ENCODE measurements around the gene FHIT. TPM values are rescaled to one million over a fixed set of nuclear protein-coding genes. Genes with fewer than 3 reads are reported as not detected.

FHIT gene
- total RNA-seq, 1 donor from 2014 or later, result 22.6 TPM

- Mint-ChIP-seq H3K27ac (no peak overlapping the region), H3K4me3 (no peak overlapping the region), H3K27me3 (ENCODE audit: insufficient read depth) (peaks cover 2% of the 10 kb centered on the region), H3K4me1 (ENCODE audit: low read depth) (no peaks in the 10 kb centered on the region), H3K36me3 (ENCODE audit: low read depth) (no peaks in the 10 kb centered on the region), H3K9me3 (no peaks in the 10 kb centered on the region)
- intact Hi-C loops (cut with micrococcal nuclease), result no loop called here
- DNase-seq (ENCODE audit: low spot score), result no peak
Measured at GRCh38 chr3:60835796-60836195, 415.5 kb downstream of the FHIT start.

- Mint-ChIP-seq H3K4me3 (no peak overlapping the region), H3K9me3 (peaks cover 8% of the 10 kb centered on the region), H3K36me3 (ENCODE audit: low read depth) (no peaks in the 10 kb centered on the region), H3K4me1 (ENCODE audit: low read depth) (no peaks in the 10 kb centered on the region), H3K27me3 (ENCODE audit: insufficient read depth) (peaks cover 2% of the 10 kb centered on the region), H3K27ac (no peak overlapping the region)
- intact Hi-C loops (cut with micrococcal nuclease), result no loop called here
- DNase-seq (ENCODE audit: low spot score), result no peak
Measured at GRCh38 chr3:60829058-60829457, 422.2 kb downstream of the FHIT start.

DNA sequence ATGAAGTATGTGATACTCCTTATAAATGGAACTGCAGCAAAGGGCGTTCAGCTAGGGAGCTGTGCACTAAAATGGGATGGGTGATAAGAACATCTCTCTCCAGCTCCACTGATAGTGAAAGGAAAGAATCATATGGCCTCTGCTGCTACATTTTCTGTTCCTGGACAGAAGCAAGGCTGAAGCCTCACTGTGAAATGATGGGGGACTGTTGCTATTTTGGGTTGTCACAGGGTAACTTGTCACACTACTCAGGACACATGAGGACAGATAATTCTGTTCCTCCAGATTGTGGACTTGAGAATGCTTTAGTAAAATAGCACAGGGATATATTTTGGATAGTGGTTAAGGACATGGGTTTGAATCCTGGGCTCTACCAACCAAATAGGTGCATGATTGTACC lies 423.6 kb downstream of the FHIT start:
- DNase-seq (ENCODE audit: low spot score), result no peak
- intact Hi-C loops (cut with micrococcal nuclease), result no loop called here
- Mint-ChIP-seq H3K36me3 (ENCODE audit: low read depth) (no peaks in the 10 kb centered on the region), H3K4me3 (no peak overlapping the region), H3K27ac (no peak overlapping the region), H3K4me1 (ENCODE audit: low read depth) (no peaks in the 10 kb centered on the region), H3K27me3 (ENCODE audit: insufficient read depth) (peaks cover 2% of the 10 kb centered on the region), H3K9me3 (peaks cover 16% of the 10 kb centered on the region)

DNA sequence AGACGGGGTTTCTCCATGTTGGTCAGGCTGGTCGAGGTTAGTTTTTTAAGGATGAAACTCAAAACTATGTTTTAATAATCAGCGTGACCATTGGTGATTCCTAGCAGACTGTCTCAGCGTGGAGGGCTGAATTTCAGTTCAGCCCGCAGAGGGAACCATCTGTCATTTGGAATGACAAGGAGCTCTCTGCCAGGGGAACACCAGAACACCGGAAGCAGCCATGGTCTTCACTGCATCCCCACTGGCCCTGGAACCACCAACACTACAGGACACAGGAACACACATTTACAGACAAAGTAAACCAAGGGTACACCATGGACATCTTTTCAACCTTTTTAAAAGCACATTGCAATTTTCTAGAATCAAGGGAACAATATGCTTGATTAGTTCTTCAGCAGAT lies 424.7 kb downstream of the FHIT start:
- peaks cover 16% of the 10 kb centered on the region for H3K9me3 Mint-ChIP-seq

DNA sequence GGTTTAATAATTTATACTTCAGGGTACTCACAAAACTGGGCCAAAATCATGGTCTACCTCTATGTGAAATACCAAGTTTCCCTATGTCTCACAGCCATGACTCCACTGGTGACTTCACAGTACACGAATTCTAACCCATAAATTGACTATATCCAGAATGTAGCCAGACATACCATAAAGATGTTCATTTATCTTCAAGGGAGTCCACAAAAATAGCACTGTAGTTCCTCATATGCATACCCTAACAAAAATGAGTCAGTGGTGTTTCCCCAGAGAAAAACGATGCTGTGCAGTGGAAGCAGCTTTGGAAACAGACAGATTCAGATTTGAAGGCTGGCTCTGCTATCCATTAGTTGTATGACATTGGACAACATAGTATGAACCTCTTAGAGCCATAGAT lies 438.8 kb downstream of the FHIT start:
- Mint-ChIP-seq H3K27ac (no peak overlapping the region), H3K4me1 (ENCODE audit: low read depth) (no peaks in the 10 kb centered on the region), H3K36me3 (ENCODE audit: low read depth) (no peaks in the 10 kb centered on the region), H3K4me3 (no peak overlapping the region), H3K9me3 (peaks cover 16% of the 10 kb centered on the region), H3K27me3 (ENCODE audit: insufficient read depth) (no peaks in the 10 kb centered on the region)
- intact Hi-C loops (cut with micrococcal nuclease), result no loop called here
- no peak for DNase-seq (ENCODE audit: low spot score)

More for the DNA sequence above, 424.7 kb downstream of the FHIT start:
- H3K4me3 Mint-ChIP-seq, result no peak overlapping the region
- no peaks in the 10 kb centered on the region for H3K4me1 Mint-ChIP-seq (ENCODE audit: low read depth)
- DNase-seq (ENCODE audit: low spot score), result no peak
- H3K27ac Mint-ChIP-seq, result no peak overlapping the region
- peaks cover 2% of the 10 kb centered on the region for H3K27me3 Mint-ChIP-seq (ENCODE audit: insufficient read depth)
- no peaks in the 10 kb centered on the region for H3K36me3 Mint-ChIP-seq (ENCODE audit: low read depth)
- intact Hi-C loops (cut with micrococcal nuclease), result no loop called here

DNA sequence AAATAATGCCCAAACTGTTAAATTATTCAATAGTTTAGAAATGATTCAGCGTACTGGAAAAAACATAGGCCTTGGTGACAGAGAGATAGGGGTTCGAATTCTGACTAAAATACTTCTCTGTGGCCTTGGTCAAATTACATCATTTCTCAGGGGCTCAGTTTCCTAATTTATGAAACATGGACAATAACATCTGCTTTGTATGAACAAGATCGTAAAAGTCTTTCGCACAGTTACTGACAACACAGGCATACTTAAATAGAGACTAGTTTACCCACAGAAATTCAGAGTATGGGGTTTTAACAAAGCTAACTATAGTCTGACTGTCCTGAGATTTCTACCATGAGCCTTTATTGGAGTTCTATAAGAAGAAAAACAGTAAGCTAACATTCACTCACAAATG lies 440.4 kb downstream of the FHIT start:
- H3K27me3 Mint-ChIP-seq (ENCODE audit: insufficient read depth), result no peaks in the 10 kb centered on the region

GRCh38 chr3:60809857-60810610 lies 441.2 kb downstream of the FHIT start:
- H3K27ac Mint-ChIP-seq, result no peak overlapping the region
- H3K9me3 Mint-ChIP-seq, result peaks cover 3% of the 10 kb centered on the region
- no peak overlapping the region for H3K4me3 Mint-ChIP-seq
- no peaks in the 10 kb centered on the region for H3K27me3 Mint-ChIP-seq (ENCODE audit: insufficient read depth)
- intact Hi-C loops (cut with micrococcal nuclease), result no loop called here
- H3K36me3 Mint-ChIP-seq (ENCODE audit: low read depth), result no peaks in the 10 kb centered on the region
- no peak for DNase-seq (ENCODE audit: low spot score)
- H3K4me1 Mint-ChIP-seq (ENCODE audit: low read depth), result no peaks in the 10 kb centered on the region

More for the DNA sequence above, 440.4 kb downstream of the FHIT start:
- H3K4me3 Mint-ChIP-seq, result no peak overlapping the region
- H3K4me1 Mint-ChIP-seq (ENCODE audit: low read depth), result no peaks in the 10 kb centered on the region
- no peak for DNase-seq (ENCODE audit: low spot score)
- intact Hi-C loops (cut with micrococcal nuclease), result no loop called here
- no peak overlapping the region for H3K27ac Mint-ChIP-seq
- peaks cover 8% of the 10 kb centered on the region for H3K9me3 Mint-ChIP-seq
- no peaks in the 10 kb centered on the region for H3K36me3 Mint-ChIP-seq (ENCODE audit: low read depth)

- H3K27ac Mint-ChIP-seq, result no peak overlapping the region
- H3K36me3 Mint-ChIP-seq (ENCODE audit: low read depth), result no peaks in the 10 kb centered on the region
- intact Hi-C loops (cut with micrococcal nuclease), result no loop called here
- no peak overlapping the region for H3K4me3 Mint-ChIP-seq
- no peaks in the 10 kb centered on the region for H3K27me3 Mint-ChIP-seq (ENCODE audit: insufficient read depth)
- peaks cover 4% of the 10 kb centered on the region for H3K9me3 Mint-ChIP-seq
- H3K4me1 Mint-ChIP-seq (ENCODE audit: low read depth), result no peaks in the 10 kb centered on the region
- DNase-seq (ENCODE audit: low spot score), result no peak
Measured at GRCh38 chr3:60803216-60804173, 447.8 kb downstream of the FHIT start.

- DNase-seq (ENCODE audit: low spot score), result no peak
- Mint-ChIP-seq H3K27ac (no peak overlapping the region), H3K4me3 (no peak overlapping the region), H3K9me3 (peaks cover 4% of the 10 kb centered on the region), H3K36me3 (ENCODE audit: low read depth) (no peaks in the 10 kb centered on the region), H3K4me1 (ENCODE audit: low read depth) (no peaks in the 10 kb centered on the region), H3K27me3 (ENCODE audit: insufficient read depth) (no peaks in the 10 kb centered on the region)
- intact Hi-C loops (cut with micrococcal nuclease), result no loop called here
Measured at GRCh38 chr3:60801307-60801706, 449.9 kb downstream of the FHIT start.

DNA sequence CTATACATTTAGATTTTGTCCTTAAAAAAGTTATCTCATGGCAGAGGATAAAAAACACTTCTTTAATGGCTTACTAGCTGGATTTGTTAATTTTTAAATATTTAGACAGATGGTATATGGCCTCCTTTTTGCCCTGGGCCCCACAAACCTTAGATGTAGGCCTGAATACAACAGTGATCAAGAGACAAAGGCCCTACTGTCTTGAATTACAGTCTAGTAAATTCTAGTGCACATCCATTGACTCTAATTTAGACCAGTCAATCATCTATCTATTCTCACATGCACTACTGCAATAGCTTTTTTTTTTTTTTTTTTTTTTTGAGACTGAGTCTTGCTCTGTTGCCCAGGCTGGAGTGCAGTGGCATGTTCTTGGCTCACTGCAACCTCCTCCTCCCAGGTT lies 452.8 kb downstream of the FHIT start:
- no peaks in the 10 kb centered on the region for H3K4me1 Mint-ChIP-seq (ENCODE audit: low read depth)
- no peak for DNase-seq (ENCODE audit: low spot score)
- intact Hi-C loops (cut with micrococcal nuclease), result no loop called here
- H3K27ac Mint-ChIP-seq, result no peak overlapping the region
- no peaks in the 10 kb centered on the region for H3K27me3 Mint-ChIP-seq (ENCODE audit: insufficient read depth)
- H3K4me3 Mint-ChIP-seq, result no peak overlapping the region
- H3K36me3 Mint-ChIP-seq (ENCODE audit: low read depth), result no peaks in the 10 kb centered on the region
- H3K9me3 Mint-ChIP-seq, result peaks cover 4% of the 10 kb centered on the region

- no peaks in the 10 kb centered on the region for H3K9me3 Mint-ChIP-seq
- no peaks in the 10 kb centered on the region for H3K27me3 Mint-ChIP-seq (ENCODE audit: insufficient read depth)
- no peak for DNase-seq (ENCODE audit: low spot score)
- H3K27ac Mint-ChIP-seq, result no peak overlapping the region
- H3K36me3 Mint-ChIP-seq (ENCODE audit: low read depth), result no peaks in the 10 kb centered on the region
- no peak overlapping the region for H3K4me3 Mint-ChIP-seq
- no peaks in the 10 kb centered on the region for H3K4me1 Mint-ChIP-seq (ENCODE audit: low read depth)
- intact Hi-C loops (cut with micrococcal nuclease), result no loop called here
Measured at GRCh38 chr3:60792249-60792852, 458.9 kb downstream of the FHIT start.

- intact Hi-C loops (cut with micrococcal nuclease), result no loop called here
- no peak for DNase-seq (ENCODE audit: low spot score)
- no peaks in the 10 kb centered on the region for H3K4me1 Mint-ChIP-seq (ENCODE audit: low read depth)
- H3K4me3 Mint-ChIP-seq, result no peak overlapping the region
- H3K27ac Mint-ChIP-seq, result no peak overlapping the region
- no peaks in the 10 kb centered on the region for H3K27me3 Mint-ChIP-seq (ENCODE audit: insufficient read depth)
- H3K36me3 Mint-ChIP-seq (ENCODE audit: low read depth), result no peaks in the 10 kb centered on the region
- H3K9me3 Mint-ChIP-seq, result peaks cover under 1% of the 10 kb centered on the region
Measured at GRCh38 chr3:60788185-60788584, 463.1 kb downstream of the FHIT start.

GRCh38 chr3:60781935-60782334 lies 469.3 kb downstream of the FHIT start:
- no peaks in the 10 kb centered on the region for H3K4me1 Mint-ChIP-seq (ENCODE audit: low read depth)
- peaks cover 7% of the 10 kb centered on the region for H3K9me3 Mint-ChIP-seq
- intact Hi-C loops (cut with micrococcal nuclease), result no loop called here
- no peak for DNase-seq (ENCODE audit: low spot score)
- H3K36me3 Mint-ChIP-seq (ENCODE audit: low read depth), result no peaks in the 10 kb centered on the region
- no peak overlapping the region for H3K27ac Mint-ChIP-seq
- H3K4me3 Mint-ChIP-seq, result no peak overlapping the region
- no peaks in the 10 kb centered on the region for H3K27me3 Mint-ChIP-seq (ENCODE audit: insufficient read depth)
